SKM-1 treated with dmso at 0.1 percent for 144 hours (cell line): ENCODE measurements around the gene B3GALT5.
"Not testable (repeated sequence)": the region's sequence is repeated elsewhere in the genome, so short reads cannot be mapped to it uniquely, and the experiment has no call there.

Source experiments
- DNase-seq: peaks from one replicate; lab custom pipeline; 2025; ENCODE audit not compliant: unreplicated experiment; lab: John Stamatoyannopoulos, UW

Gene B3GALT5

DNA sequence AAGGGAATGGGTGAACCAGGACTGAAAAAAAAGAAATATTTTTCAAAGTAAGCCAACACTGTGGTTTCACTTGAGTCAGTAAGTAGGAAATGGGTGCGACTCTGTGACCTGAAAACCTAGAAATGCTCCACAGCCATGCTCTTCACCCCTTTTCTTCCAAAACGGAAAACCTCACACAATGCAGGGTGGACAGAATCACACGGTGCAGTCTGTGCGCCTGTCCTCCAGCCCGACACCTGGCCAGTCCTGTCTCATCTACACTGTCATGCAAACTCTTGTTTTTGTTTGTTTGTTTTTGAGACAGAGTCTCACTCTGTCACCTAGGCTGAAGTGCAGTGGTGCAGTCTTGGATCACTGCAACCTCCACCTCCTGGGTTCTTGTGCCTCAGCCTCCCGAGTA, 53.3 kb downstream of the B3GALT5 start:
- DNase-seq, result no peak

DNA sequence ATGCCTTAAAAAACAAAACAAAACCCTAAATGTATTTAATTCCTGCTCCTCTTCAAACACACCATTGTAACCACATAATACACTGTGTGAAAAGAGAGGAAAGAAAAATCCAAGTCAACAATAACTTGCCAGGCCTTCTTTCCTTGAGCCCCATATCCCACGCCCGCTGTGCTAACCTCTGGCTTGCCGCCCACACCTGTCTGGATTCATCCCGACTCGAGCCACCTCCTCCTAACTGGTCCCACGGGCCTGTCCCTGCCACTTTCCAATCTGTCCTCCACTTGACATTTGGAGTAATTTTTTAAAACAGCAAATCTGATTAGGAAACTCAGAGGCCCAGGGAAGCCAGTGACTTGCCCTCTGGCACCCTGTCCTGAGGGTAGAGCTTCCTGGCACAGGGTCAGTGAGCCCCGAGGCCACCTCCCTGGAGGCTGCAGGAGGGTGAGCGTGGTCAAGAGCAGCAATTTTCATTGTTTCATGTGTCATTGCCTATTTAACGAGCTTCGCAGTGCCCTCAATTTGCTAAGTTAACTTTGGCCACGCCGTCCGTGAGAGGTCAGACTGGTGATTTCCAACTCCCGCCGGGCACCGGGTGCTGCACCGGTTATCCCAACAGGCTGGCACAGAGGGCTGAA, 54.1 kb downstream of the B3GALT5 start:
- DNase-seq, result no peak

DNA sequence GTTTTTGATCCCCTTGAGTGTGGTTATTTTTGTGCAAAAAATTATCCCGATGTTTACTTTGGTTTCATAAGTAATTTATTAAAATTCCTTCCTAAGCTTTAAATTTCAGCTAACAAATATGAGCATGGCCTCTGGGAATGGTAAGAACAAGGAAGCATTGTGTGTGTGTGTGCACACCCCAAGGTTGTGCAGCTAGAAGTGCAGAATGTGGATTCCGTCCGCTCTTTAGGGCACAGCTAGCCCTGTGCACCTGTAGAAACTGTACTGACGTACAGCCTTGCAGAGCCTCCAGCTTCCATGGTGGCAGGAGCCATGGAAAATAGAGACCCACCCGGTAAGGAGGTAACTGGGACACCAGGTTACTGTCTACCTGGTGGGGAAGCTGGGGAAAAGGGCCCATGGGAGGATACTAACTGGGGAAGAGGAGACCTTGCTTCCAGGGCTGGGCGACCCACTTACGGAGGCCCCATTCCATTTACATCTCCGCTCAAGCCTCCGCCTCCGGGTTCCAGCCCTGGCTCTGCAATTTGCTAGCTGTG, 54.7 kb downstream of the B3GALT5 start:
- no peak for DNase-seq

DNA sequence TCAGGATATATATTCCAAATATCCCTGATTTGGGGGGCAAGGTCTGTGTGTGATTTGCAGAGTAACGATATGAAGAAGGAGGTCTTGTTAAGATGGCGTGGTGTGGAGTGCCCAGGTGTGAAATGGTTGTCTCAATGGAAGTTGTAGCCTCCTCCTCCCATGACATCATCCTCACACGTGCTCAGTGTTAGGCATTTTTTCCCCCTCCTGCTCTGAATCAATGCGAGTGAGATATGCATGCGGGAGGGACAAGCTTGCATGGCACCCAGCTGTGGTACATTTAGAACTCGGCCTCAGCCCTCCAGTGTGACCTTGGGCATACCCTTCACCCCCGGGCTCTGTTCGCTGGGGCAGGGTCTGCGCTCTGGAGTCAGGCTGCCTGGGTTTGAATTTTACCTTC, 55.6 kb downstream of the B3GALT5 start:
- DNase-seq, result no peak

DNA sequence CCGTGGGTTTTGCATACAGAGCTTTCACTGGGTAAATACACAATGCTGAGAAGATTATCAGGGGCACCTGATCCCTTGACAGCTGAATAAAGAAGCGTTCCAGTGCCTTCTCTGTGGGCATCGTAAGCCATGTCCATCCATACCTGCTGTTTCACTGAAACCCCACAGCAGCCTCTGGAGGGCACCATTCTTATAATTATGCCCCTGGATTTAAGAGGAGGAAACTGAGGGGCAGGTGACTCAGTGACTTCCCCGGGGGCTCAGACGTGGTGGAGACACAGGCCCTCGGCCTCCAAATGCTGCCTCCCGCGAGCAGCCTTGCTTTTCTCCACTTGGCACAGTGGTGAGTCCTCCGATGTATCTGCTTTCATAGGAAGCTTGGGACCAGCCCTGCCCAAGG, 56.7 kb downstream of the B3GALT5 start:
- DNase-seq, result no peak

DNA sequence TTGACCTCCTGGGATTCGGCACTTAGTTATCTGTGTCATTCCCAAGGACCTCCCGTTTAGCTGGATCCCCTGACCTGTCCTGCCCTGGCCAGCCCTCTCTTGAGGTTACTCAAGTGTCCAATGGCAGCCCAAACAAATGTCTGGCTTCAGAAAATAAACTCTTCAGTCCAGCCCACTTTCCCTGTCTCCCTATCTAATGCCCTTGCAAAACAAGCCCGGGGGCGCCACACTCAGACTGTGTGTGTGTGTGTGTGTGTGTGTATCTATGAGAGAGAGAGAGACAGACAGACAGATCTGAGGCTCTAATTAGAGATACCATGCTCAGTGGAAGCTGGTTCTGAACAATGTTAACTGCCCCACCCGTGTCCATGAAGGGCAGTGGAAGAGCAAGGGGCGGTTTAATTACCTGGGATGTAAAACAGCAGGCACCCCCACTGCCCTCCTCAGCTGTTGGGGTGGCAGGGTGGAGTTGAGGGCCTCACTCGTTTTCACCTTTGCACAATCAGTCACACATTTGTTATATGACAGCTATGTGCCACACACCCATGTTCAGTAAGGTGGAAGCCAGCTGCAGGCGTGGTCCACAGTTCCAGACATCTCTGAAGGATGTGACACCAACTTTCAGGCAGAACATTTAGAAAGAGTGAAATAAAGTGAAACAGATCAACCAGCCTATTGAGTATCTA, 57.4 kb downstream of the B3GALT5 start:
- DNase-seq, result no peak

DNA sequence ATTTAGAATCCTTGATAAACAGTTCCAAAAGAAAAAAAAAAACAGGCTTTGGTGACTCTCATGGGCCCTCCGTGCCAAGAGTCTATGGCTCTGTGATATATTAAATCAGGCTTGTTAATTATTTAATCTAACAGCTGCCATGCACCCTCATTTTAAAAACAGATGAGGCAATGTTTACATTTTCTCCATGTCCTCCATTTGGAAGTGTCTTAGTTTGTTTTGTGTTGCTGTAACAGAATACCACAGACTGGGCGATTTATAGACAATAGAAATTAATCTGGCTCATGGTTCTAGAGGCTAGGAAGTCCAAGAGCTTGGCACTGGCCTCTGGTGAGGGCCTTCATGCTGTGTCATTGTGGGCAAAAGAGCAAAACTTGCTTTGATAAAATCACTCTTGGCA, 58.0 kb downstream of the B3GALT5 start:
- DNase-seq, result no peak

DNA sequence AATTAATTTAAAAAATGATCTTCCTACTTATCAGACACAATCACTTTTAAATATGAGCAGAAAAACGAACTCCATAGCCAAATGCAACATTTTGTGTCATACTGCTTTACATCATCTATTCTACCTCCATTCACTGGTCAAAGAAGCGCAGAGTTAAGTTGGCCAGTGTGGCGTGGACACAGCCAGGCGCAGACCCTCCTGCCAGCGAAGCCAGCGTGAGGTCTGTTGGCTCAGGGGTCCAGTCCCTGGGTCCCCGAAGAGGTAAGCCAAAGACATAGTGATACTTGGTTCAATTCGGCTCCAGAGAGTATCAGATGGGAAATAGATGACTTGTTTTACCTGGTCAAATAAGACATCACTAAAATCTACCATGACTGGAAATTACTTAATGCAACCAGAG, 59.2 kb downstream of the B3GALT5 start:
- DNase-seq, result no peak

DNA sequence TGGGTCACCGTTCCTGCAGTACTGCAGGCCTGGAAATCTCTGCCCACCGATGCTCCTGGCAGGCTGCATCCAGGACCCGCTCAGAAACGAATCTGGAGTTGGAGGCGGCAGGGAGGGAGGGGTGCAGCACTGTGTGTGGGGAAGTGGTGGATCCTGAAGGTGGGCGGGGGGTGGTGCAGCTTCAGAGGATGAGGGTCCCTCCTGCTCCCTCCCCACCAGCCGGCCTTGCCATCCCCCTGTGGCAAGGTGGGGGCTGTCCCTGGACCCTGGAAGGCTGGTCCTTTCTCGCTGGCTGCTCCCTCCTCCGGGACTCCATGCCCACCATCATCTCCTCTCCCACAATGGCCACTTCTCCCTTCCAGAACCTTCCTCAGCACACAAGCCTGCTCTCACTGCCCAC, 60.4 kb downstream of the B3GALT5 start:
- no peak for DNase-seq

DNA sequence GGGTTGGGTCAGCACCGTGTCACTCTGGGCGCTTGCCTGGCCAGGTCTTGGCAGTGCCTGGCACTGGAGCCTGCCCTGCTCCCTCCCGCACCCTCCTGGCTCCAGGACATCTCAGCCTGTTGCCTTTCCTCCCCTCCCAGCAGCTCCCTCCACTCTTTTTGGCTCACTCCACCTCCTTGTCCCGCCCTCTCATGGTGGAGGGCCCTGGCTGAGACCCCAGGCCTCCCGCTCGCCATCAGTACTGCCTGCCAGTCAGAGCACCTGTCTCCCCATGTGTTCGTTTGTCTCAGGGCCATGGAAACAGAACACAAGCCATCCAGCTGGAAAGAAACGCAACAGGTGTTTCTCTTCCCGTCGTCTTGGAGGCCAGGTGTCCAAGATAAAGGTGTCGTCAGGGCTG, 61.0 kb downstream of the B3GALT5 start:
- DNase-seq, result no peak

DNA sequence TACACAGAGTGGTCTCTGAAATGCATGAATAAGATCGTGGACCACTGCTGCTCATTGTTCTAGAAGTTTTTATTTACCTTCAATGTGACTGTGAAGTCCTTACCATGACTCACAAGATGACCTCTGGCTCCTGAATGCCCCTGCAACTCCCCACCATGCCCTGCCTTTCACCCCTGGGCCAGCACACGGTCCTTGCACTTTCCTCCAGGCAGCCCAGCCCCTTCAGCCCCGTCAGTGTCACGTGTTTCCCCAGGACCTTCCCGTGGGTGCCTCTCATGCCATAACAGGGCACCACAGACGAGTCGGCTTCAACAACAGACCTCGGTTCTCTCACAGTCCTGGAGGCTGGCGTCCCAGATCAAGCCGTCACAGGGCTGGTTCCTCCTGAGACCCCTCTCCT, 62.1 kb downstream of the B3GALT5 start:
- DNase-seq, result no peak

DNA sequence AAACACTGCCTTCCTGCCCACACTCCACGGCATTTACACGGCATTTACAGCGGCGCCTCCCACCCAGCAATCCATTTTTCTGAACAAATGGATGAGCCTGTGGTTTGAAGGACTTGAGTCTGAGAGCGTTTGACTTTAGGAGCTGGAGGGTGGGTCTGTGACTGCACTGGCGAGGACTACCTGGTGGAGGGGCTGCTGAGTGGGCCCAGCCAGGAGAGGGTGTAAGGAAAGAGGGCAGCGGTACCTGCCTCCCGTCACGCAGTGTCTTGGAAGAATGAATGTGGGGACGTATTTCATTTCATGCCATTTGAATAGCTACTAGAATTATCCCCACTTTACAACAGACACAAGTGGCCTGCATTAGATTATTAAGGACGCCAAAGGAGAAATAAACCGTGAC, 62.9 kb downstream of the B3GALT5 start:
- no peak for DNase-seq

DNA sequence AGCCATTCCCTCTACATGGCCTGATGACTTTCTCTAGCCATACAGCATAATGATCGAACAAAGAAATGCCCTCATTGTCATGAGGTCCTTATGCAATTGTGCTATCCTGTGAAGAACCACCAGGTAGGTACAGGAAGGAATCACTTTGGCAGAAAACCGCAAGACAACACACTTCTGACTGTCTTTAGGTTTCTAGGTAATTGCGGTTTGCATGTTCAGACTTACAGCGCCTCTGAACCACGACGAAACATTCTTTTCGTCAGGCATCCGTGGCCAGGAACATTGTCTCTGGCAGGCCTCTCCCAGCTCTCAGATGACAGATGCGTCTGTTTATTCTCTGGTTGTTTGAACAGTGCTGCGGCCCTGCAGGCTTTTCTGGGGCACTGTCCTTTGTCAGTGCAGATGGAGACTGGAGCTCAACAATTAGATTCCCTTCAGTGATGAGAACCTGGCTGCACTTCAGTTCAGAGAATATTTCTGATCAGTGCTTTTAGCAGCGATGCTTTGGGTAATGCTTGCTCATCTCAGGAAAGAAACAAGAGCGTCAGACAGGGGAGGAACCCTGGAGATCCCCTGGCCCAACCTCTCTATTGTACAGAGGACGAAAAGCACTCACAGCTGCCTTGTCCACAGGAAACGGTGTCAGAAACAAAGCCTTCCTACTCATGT, 63.4 kb downstream of the B3GALT5 start:
- no peak for DNase-seq

DNA sequence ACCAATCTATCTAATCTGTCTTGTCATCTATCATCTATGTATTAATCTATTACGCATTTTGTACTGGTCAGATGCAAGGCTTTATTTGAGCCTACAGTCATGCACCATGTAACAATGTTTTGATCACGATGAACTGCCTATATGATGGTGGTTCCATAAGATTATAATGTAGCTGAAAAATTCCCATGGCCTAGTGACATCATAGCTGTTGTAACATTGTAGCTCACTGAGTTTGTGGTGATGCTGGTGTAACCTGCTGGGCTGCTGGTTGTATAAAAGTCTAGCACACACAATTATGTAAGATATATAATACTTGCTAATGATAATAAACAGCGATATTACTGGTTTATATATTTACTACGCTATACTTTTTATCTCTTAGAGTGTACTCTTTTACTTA, 67.5 kb downstream of the B3GALT5 start:
- DNase-seq, result no peak

DNA sequence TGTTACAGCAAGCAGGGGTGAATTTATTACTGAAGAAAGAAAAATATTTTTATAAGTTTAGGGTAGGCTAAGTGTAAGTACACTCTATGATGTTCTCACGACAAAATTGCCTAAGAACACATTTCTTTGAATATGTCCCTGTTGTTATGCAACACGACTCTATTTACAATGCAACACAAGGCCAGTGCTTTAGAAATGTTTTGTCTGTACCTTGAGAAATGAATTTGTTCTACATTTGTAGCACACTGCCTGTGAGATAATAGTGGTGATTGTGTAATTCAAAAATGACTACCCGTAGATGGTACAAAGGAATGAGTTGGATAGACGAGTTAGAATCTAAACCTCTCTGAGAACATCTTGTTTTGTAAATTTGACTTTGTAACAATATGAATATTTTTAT, 68.5 kb downstream of the B3GALT5 start:
- DNase-seq, result no peak

DNA sequence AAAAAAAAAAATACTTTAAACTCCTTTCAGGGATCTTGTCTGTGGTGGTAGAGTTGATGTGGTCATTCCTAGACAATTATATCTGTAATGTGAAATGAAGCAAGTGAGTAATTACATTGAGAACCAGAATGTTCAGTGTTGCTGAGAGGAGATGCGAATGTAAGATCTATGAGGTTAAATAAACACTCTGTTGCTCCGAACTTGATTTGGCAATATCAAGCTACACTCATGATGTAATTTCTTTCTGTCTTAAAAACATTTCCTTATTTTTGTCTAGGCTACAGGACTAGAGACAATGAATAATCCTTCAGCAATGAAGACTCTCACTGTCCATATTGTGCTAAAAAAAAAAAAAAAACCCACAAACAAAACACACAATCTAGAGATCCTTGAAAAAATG, 69.1 kb downstream of the B3GALT5 start:
- no peak for DNase-seq

DNA sequence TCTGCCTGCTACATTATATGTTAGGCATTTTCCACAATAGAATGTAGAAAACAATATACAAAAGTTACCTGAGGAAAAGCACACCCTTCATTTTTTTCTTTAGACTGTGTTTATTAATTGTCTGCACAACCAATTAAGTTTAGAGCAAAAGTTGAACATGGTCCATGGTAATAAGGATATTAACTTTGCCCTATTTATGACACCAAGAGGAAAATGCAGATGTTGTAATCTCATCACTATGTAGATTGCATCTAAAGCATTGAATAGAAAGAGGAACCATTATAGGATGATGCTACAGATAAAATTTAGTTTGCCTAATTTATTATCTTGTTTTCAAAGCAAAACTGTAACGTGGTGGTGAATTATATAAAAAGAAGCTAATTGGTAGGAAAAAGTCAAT, 72.5 kb downstream of the B3GALT5 start:
- DNase-seq, result no peak

DNA sequence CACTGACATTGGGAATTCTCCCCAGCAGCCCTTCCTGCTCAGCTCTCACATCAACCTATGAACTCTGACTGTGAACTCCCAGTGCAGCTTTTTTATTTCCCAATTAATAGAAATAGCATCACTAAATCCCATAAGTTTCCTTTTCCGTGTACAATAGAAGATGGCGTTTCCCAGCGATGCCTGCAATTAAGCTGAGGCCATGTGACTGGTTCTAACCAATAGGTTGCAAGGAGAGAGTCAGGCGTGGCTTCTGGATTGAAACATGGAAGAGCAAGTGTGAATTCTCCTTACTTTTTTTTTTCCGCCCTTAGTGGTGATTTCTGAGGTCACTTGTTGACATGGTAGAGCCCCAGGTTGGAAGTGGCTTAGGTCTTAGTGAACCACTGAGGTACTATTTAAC, 73.3 kb downstream of the B3GALT5 start:
- DNase-seq, result no peak

DNA sequence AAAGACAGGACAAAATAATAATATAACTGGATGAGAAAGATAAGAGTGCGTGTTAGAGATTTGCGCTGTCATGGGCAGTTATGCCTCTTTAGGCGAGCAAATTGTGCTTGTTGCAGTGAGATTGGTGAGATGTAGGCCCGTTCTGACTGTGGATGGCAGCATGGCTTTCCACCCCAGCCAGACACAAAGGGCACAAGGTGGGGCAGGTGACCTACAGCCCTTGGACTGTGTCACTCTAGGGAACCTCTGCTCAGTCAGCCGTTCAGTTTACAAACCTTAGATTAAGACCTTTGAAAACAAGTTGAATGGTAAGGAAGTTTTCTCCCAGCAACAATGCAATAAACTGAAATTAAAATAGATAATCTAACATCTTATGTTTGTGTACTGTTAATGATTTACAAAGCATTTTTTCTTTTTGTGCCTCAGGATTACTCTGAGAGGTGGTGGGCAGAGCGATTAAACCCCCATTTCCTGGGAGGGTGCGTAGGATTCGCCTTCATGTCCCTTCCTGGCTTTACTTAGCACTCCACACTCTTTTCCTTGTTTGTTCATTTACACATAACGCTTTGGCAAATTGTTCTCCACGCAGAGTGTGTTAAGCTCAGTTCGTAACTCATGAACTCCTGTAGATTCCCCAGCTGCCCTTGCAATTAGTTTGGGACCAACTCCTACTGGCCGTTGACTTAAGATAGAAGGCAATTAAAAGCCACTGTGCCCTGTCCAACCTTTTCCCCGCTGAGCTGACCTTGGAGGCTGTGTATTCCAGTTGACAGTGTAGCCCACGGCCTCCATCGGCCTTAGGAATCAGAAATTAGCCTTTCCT, 74.1 kb downstream of the B3GALT5 start:
- DNase-seq, result no peak

DNA sequence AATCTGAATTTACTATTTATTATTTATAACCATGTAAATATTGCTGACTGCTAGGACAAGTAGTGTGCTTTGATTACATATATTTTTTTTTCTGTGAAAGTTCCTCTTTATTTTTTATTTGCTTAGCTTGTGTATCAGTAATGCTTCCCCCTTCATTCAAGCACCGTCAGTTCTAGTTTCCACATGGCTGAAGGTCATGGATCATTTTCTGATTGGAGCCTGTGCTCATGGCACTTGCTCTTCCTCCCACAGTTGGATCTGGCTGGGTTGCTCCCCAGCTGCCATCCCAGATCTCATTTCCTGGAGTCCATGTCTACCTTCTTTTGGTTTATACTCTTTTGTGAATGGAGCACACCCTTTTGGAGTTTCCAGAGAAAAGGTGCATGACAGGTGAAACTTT, 75.3 kb downstream of the B3GALT5 start:
- no peak for DNase-seq

DNA sequence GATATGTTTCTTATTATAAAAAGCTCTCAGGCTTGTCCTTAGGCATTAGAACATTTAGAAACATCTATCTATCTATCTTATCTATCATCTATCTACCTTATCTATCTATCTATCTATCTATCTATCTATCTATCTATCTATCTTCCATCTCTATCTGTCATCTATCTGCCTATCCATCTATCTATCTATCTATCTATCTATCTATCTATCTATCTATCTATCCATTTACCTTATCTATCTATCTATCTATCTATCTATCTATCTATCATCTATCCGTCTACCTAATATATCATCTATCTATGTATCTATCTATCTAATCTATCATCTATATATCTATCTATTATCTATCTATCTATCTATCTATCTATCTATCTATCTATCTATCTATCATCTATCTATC, 77.1 kb downstream of the B3GALT5 start:
- DNase-seq, result not testable (repeated sequence)
